BE2C (cell line): Measurements from ENCODE around the gene DESI1.

Source experiments
- DNase-seq: peaks from one replicate; pipeline ENCODE4 v3.0.0-alpha.2; 2020
- H3K27me3 ChIP-seq: fragments of 250-450 bp; sonication (Bioruptor Pico); 2 replicates; pipeline ENCODE4 v1.5.1; 2020; ENCODE audit warnings: mild to moderate bottlenecking
- H3K36me3 ChIP-seq: fragments of 250-450 bp; sonication (Bioruptor Pico); 2 replicates; pipeline ENCODE4 v1.5.1; 2020; ENCODE audit warnings: mild to moderate bottlenecking
- H3K4me1 ChIP-seq: fragments of 250-450 bp; sonication (Bioruptor Pico); 2 replicates; pipeline ENCODE4 v1.5.1; 2020
- H3K4me3 ChIP-seq: 2 replicates; pipeline ENCODE4 v1.5.1; 2011; ENCODE audit warnings: low read depth, low read length
- H3K9me3 ChIP-seq: fragments of 250-450 bp; sonication (Bioruptor Pico); 2 replicates; pipeline ENCODE4 v1.5.1; 2020
- CTCF ChIP-seq: IDR thresholded peaks from 2 replicates; pipeline ENCODE4 v1.5.1; 2012; ENCODE audit warnings: mild to moderate bottlenecking, low read depth, low read length

The DESI1 gene

DNA sequence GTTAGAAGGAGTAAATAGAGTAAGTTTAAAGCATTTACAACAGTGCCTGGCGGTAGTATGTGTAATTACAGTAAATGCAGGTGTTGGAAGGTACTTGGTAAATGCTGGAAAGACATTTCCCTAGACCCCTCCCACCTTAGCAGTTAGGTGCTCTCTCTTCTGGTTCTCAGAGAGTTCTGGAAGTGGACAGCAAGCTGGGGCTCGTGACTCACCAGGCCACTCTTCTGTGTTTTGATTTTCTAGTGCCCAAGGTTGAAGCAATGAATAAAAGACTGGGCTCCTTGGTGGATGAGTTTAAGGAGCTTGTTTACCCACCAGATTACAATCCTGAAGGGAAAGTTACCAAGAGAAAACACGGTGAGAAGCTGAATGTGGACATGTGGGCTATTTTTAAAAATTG lies 40.2 kb upstream of the DESI1 start:
- no peak for DNase-seq
- no peaks in the 10 kb centered on the region for H3K27me3 ChIP-seq
- no peak for TF ChIP-seq CTCF
- H3K4me1 ChIP-seq, result no peaks in the 10 kb centered on the region
- no peak overlapping the region for H3K4me3 ChIP-seq
- peaks cover 86% of the 10 kb centered on the region for H3K36me3 ChIP-seq
- H3K9me3 ChIP-seq, result no peaks in the 10 kb centered on the region

- no peak for TF ChIP-seq CTCF
- no peak for DNase-seq
- Histone ChIP-seq H3K9me3 (no peaks in the 10 kb centered on the region), H3K36me3 (peaks cover 91% of the 10 kb centered on the region), H3K4me1 (no peaks in the 10 kb centered on the region), H3K27me3 (no peaks in the 10 kb centered on the region), H3K4me3 (no peak overlapping the region)
Observed at GRCh38 chr22:41660416-41660815, 39.6 kb upstream of the DESI1 start.

DNA sequence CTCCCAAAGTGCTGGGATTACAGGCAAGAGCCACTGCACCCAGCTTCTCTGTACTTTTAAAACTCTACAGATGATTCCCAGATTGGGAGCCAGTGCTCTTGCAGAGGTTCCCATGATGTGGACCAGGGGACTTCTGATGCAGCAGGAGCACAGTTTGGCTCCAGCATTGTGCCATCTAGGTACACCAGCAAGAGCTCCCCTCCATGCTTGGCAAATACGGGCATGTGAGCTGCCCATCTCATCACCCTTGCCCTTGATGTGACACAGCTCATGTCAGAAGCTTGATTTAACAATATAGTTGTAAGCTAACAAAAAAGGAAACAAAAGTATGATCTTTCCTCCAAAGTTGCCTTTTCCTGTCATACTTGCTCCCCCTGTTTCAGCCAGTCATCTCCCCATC lies 39.1 kb upstream of the DESI1 start:
- H3K36me3 ChIP-seq, result peaks cover 91% of the 10 kb centered on the region
- no peak for DNase-seq

GRCh38 chr22:41658869-41659268 lies 38.0 kb upstream of the DESI1 start:
- no peak for DNase-seq
- Histone ChIP-seq H3K9me3 (no peaks in the 10 kb centered on the region), H3K4me1 (no peaks in the 10 kb centered on the region), H3K27me3 (no peaks in the 10 kb centered on the region), H3K36me3 (peaks cover 95% of the 10 kb centered on the region), H3K4me3 (no peak overlapping the region)
- TF ChIP-seq CTCF, result no peak

More for the DNA sequence above, 39.1 kb upstream of the DESI1 start:
- no peak for TF ChIP-seq CTCF
- no peaks in the 10 kb centered on the region for H3K4me1 ChIP-seq
- no peaks in the 10 kb centered on the region for H3K9me3 ChIP-seq
- H3K27me3 ChIP-seq, result no peaks in the 10 kb centered on the region
- no peak overlapping the region for H3K4me3 ChIP-seq

DNA sequence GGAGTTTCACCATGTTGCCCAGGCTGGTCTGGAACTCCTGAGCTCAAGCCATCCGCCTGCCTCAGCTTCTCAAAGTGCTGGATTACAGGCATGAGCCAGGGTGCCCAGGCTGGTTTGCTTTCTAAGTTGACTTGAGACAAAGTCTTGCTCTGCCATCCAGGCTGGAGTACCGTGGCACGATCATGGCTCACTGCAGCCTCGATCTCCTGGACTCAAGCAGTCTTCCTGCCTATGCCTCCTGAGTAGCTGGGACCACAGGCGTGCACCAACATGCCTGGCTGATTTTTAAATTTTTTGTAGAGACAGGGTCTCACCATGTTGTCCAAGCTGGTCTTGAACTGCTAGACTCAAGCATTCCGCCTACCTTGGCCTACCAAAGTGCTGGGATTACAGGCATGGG lies 36.9 kb upstream of the DESI1 start:
- no peak for TF ChIP-seq CTCF
- Histone ChIP-seq H3K4me3 (no peak overlapping the region), H3K36me3 (peaks cover 97% of the 10 kb centered on the region), H3K9me3 (no peaks in the 10 kb centered on the region), H3K27me3 (no peaks in the 10 kb centered on the region), H3K4me1 (no peaks in the 10 kb centered on the region)
- DNase-seq, result no peak

DNA sequence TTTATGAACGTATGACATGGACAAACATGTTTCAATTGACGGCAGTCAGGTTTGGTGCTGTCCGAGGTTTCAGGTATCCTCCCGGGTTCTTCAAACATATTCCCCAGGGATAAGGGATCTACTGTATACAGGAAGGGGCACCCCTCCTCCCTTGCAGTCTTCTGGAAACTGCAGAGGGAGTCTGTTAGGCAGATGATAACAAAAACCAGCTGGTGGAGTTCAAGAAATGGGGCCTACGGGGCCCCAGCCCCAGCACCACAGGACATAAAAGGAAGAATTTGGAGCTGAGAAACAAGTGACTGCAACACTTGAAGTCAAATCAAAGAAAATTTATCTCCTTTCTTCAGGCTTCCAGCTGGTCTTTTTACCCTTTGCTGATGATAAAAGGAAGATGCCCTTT lies 35.7 kb upstream of the DESI1 start:
- Histone ChIP-seq H3K36me3 (peaks cover 97% of the 10 kb centered on the region), H3K4me3 (no peak overlapping the region), H3K4me1 (no peaks in the 10 kb centered on the region), H3K27me3 (no peaks in the 10 kb centered on the region), H3K9me3 (no peaks in the 10 kb centered on the region)
- DNase-seq, result no peak
- no peak for TF ChIP-seq CTCF
